Non-pigmented ciliary epithelial cell (primary cell): ENCODE data around the gene ZKSCAN1.
"Not testable (repeated sequence)": the region's sequence is repeated elsewhere in the genome, so short reads cannot be mapped to it uniquely, and the experiment has no call there.

Source experiments
- DNase-seq: peaks from one replicate; pipeline ENCODE4 v3.0.0-alpha.2; 2010; ENCODE audit warnings: low read depth

ZKSCAN1 gene

GRCh38 chr7:100015232-100016214 lies at the start of gene ZKSCAN1:
ZKSCAN1 (plus strand) TSS chr7:100015596; CDS start chr7:100023507, 7,911 bp downstream.
- DNase-seq: peak; percentile 65

DNA sequence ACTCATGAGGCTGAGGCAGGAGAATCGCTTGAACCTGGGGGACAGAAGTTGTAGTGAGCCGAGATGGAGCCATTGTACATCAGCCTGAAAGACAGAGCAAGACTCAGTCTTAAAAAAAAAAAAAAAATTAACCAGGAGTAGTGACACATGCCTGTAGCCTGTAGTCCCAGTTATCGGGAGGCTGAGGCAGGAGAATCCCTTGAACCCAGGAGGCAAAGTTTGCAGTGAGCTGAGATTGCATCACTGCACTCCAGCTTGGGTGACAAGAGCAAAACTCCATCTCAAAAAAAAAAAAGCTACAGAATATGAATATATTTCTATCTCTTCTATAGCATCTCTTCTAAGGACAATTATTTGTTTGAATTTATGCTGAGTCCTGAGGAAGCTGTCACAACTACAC lies 46.1 kb upstream of the ZKSCAN1 start:
- DNase-seq: no peak

GRCh38 chr7:99969813-99970212 lies 45.6 kb upstream of the ZKSCAN1 start:
- DNase-seq: not testable (repeated sequence)

GRCh38 chr7:99971242-99971641 lies 44.2 kb upstream of the ZKSCAN1 start:
- no peak for DNase-seq

DNA sequence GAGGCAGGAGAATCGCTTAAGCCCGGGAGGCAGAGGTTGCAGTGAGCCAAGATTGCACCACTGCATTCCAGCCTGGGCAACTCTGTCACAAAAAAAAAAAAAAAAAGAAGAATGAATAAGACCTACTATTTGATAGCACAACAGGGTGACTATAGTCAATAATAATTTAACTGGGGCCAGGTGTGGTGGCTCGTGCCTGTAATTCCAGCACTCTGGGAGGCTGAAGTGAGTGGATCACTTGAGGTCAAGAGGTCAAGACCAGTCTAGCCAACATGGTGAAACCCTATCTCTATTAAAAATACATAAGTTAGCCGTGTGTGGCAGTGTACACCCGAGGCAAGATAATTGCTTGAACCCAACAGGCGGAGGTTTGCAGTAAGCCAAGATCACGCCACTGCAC lies 41.6 kb upstream of the ZKSCAN1 start:
- not testable (repeated sequence) for DNase-seq

DNA sequence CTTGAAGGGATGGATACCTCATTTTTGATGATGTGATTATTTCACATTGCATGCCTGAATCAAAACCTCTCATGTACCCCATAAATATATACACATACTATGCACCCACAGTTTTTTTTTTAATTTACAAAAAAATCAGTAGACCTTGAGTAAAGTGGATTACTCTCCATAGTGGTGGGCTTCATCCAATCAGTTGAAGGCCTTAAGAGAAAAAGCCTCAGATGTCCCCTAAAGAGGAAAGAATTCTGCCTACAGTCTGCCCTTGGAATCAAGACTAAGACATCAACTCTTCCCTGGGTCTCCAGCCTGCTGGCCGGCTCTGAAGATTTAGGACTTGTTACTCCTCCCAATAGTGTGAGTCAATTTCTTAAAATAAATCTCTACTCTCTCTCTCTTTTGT lies 40.7 kb upstream of the ZKSCAN1 start:
- DNase-seq: no peak

- no peak for DNase-seq
These were observed 39.4 kb upstream of the ZKSCAN1 start, which contains the start of gene AZGP1 for GRCh38 chr7:99975782-99976521. AZGP1 (minus strand) TSS chr7:99976031; CDS start chr7:99976020, 11 bp downstream.

DNA sequence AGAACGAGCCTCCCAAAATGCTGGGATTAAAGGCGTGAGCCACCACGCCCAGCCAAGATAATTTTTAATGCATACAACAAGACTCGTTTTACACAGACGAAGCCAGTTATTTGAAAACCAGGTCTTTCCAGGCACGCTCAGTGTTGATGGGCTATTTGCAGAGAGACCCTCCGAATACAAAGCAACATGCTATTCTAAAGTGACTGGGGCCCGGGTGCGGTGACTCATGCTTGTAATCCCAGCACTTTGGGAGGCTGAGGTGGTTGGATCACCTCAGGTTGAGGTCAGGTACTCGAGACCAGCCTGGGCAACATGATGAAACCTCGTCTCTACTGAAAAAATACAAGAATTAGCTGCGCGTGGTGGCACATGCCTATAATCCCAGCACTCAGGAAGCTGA lies 38.8 kb upstream of the ZKSCAN1 start:
- no peak for DNase-seq

GRCh38 chr7:99979814-99980225 lies 35.6 kb upstream of the ZKSCAN1 start:
- DNase-seq: not testable (repeated sequence)

- DNase-seq: not testable (repeated sequence)
These were observed 34.9 kb upstream of the ZKSCAN1 start for GRCh38 chr7:99980448-99980872.

DNA sequence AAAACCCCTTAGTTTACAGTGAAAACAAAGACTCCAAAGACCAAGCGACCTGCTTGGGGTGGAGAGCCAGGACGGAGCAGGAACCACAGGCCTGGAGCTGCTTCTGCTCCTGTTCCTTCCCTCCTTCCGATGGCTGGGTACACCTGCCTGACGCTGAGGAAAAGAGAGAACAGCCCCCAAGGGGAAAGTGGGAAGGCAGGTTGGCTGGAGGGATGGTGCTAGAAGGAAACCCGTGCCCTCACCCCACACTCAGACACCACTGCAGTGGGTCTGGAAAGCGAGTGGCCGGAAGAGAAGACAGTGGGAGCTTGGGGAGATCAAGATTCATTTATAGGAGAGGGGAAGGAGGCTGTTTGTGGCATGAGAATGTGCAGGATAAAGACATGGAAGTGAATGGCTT lies 34.3 kb upstream of the ZKSCAN1 start:
- DNase-seq: not testable (repeated sequence)

DNA sequence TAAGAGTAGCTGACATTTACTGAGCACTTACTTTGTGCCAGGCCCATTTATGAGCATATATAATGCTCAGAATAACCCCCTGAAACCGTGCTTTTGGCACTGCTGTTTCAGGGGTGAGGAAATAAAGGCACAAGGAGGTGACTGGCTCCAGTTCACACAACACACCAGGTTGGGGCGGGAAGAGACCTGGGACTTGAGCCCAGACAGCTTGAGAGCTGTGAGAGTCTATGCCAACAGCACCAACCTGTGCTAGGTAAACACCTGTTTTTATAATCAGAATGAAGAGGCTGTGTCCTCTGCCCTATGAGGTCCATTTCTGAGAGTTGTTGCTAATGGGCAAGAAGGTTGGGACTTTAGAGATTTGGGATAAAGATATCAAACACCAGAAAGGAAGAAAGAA lies 30.8 kb upstream of the ZKSCAN1 start:
- DNase-seq: no peak

GRCh38 chr7:99987306-99987705 lies 28.1 kb upstream of the ZKSCAN1 start:
- not testable (repeated sequence) for DNase-seq

DNA sequence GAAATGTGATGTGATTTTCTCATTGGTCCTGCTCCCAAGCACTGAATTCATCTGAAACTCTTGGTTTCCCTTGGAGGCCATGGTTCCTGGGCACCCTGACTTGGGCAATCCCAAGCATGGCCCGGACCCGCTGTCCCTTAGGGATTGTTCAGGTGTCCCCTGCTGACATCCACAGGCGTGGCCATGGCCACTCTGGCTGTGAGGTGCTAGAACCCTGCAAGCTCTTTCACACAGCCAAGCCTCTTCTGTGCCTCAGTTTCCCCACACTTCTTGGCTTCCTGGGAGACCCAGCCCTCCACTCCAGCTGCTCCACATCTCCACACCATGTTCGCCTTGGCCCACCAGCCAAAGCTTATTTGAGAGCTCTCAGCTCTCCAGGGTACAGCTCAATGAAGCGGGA lies 27.6 kb upstream of the ZKSCAN1 start:
- DNase-seq: no peak

DNA sequence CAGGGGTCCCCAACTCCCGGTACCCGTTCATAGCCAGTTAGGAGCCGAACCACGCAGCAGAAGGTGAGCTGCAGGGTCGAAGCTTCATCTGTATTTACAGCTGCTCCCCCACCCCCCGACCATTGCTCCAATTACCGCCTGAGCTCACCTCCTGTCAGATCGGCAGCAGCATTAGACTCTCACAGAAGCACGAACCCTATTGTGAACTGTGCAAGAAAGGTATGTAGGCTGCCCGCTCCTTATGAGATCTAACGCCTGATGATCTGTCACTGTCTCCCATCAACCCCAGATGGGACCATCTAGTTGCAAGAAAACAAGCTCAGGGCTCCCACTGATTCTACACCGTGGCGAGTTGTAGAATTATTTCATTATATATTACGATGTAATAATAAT lies 24.9 kb upstream of the ZKSCAN1 start:
- DNase-seq: no peak

GRCh38 chr7:99991543-99991942 lies 23.9 kb upstream of the ZKSCAN1 start:
- DNase-seq: not testable (repeated sequence)

DNA sequence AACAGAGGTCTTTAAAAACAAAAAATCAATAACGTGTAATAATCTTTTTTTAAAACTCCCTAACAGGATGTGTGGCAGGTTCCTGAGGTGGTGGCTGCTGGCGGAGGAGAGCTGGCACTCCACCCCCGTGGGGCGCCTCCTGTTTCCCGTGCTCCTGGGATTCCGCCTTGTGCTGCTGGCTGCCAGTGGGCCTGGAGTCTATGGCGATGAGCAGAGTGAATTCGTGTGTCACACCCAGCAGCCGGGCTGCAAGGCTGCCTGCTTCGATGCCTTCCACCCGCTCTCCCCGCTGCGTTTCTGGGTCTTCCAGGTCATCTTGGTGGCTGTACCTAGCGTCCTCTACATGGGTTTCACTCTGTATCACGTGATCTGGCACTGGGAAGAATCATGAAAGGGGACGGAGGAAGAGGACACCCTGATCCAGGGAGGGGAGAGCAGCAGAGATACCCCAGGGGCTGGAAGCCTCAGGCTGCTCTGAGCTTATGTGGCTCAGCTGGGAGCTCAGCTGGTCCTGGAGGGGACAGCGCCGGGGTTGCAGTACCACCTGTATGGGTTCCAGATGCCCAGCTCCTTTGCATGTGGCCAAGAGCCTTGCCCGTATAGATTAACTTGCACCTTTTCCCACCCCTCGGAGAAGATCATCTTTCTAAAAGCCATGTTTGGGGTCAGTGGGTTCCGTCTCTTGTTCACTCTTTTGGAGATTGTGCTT lies 22.9 kb upstream of the ZKSCAN1 start:
- DNase-seq: no peak

GRCh38 chr7:99994819-99995218 lies 20.6 kb upstream of the ZKSCAN1 start:
- DNase-seq: no peak

- no peak for DNase-seq
These were observed 18.4 kb upstream of the ZKSCAN1 start for GRCh38 chr7:99996755-99997544.

DNA sequence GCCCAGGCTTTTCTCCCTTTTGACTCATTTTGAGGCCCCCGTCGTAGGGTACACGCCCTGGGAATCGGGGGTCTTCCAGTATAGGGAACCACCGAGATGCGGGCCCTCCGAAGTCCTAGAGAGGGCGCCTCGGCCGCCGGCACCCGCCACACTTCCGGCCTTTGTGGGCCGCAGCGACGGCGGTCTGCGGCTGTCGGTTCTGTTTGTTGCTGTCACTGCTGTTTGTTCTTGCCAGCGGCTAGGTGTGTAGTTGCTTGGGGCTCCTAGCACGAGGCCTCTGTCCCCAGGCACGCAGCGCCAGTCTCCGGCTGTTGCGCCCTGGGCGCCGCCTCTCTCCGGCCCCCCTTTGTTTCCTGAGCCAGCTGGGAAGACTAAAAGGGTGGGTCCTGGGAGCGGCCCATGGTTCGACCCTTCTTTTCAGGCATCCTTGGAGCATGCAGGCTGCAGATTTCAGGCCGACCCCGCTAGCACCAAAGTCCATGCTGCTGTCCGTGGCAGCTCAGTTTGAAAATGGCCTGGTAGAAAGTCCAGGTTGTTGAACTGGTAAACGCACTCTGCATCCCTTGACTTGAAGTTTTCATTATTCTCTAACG lies 17.8 kb upstream of the ZKSCAN1 start:
- no peak for DNase-seq

DNA sequence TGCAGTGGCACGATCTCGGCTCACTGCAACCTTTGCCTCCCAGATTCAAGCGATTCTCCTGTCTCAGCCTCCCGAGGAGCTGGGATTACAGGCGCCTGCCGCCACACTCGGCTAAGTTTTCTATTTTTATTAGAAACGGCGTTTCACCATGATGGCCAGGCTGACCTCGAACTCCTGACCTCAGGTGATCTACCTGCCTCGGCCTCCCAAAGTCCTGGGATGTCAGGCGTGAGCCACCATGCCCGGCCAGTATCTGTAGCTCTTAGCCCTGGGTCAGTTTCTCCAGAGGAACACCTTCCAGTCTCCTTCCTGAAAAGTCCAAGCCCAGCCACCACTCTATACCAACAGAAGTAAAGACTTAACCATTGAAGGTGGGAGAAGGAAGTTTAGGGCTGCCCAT lies 15.2 kb upstream of the ZKSCAN1 start:
- no peak for DNase-seq
